Astrocyte (in vitro differentiated cells and primary cell): Measurements from ENCODE around the gene ABCC4.

Source experiments
- CTCF ChIP-seq: IDR thresholded peaks from 2 replicates; pipeline ENCODE4 v1.5.1; 2011; ENCODE audit warnings: low read depth, mild to moderate bottlenecking, inconsistent platforms, low read length, moderate library complexity; ENCODE audit not compliant: insufficient read depth
- EZH2 ChIP-seq: IDR thresholded peaks from 2 replicates; pipeline ENCODE4 v1.6.1; 2012; ENCODE audit warnings: mild to moderate bottlenecking, low read length, inconsistent platforms; ENCODE audit not compliant: insufficient read depth

GRCh38 chr13:95020298-95020987 is 280.8 kb downstream of the ABCC4 start:
- no peak for TF ChIP-seq CTCF
- no peak for TF ChIP-seq EZH2
